ENCODE data around the gene ACP3. TPM values are rescaled to one million over a fixed set of nuclear protein-coding genes. Genes with fewer than 3 reads are reported as not detected.

Gene ACP3
- total RNA-seq, 1 experiment from 2014 or later, result 5.8 TPM

DNA sequence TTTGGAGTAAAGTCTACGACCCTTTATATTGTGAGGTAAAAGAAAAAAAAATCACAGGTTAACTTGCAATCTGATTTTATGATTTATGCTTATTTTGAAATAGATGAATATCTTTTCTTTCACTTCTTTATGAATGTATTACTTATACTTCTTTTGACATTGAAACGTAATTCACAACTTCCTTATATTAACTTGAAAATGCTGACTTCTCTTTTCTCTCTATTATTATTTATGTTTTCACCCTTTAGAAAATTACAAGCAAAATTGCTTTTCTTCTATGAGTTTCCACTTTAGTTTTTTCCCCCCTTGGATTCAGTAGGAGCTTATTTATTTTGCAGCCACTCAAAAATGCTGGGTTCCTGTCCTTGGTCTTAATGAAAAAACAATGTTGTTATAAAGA, 25.4 kb downstream of the ACP3 start:
- intact Hi-C loops (cut with micrococcal nuclease; ENCODE audit: unreplicated experiment), result loop anchor here (1.0 to 10.0 kb wide), 6 partner anchors 22 to 308 kb away; partner anchors contain the start of gene CPNE4
- BruUV-seq (replicated peaks), result no TSS peak

GRCh38 chr3:132343018-132343612, 25.9 kb downstream of the ACP3 start:
- no peaks in the 10 kb centered on the region for H3K27me3 Mint-ChIP-seq (ENCODE audit: unreplicated experiment)
- H3K27ac Mint-ChIP-seq (ENCODE audit: unreplicated experiment), result peak overlapping the region; percentile 35
- intact Hi-C loops (cut with micrococcal nuclease; ENCODE audit: unreplicated experiment), result loop anchor here (1.0 to 10.0 kb wide), 5 partner anchors 41 to 308 kb away; partner anchors contain the start of gene CPNE4
- H3K9me3 Mint-ChIP-seq (ENCODE audit: low read depth, unreplicated experiment), result no peaks in the 10 kb centered on the region
- CTCF ChIA-PET, result interaction anchor here (0.7 to 4.2 kb wide), 18 partner anchors 10 to 305 kb away, joined by 3 to 163 read pairs (median 7); partner anchors contain the start of genes ACP3 and DNAJC13
- peaks cover 48% of the 10 kb centered on the region for H3K4me1 Mint-ChIP-seq (ENCODE audit: low read depth, unreplicated experiment)
- TF ChIP-seq CTCF (IDR thresholded peaks at IDR 0.05; ENCODE audit: unreplicated experiment), result peak; percentile 92
- peaks cover 5% of the 10 kb centered on the region for H3K36me3 Mint-ChIP-seq (ENCODE audit: insufficient read depth, unreplicated experiment)
- no TSS peak for BruUV-seq (replicated peaks)
- DNase-seq, result peak; percentile 72
- H3K4me3 Mint-ChIP-seq (ENCODE audit: low read depth, unreplicated experiment), result no peak overlapping the region

More for the DNA sequence above, 25.4 kb downstream of the ACP3 start:
- Mint-ChIP-seq H3K36me3 (ENCODE audit: insufficient read depth, unreplicated experiment) (peaks cover 5% of the 10 kb centered on the region), H3K9me3 (ENCODE audit: low read depth, unreplicated experiment) (no peaks in the 10 kb centered on the region), H3K27me3 (ENCODE audit: unreplicated experiment) (no peaks in the 10 kb centered on the region), H3K4me3 (ENCODE audit: low read depth, unreplicated experiment) (no peak overlapping the region), H3K4me1 (ENCODE audit: low read depth, unreplicated experiment) (peaks cover 48% of the 10 kb centered on the region), H3K27ac (ENCODE audit: unreplicated experiment) (no peak overlapping the region)
- CTCF ChIA-PET, result interaction anchor here (0.7 to 4.2 kb wide), 17 partner anchors 21 to 304 kb away, joined by 3 to 163 read pairs (median 7); partner anchors contain the start of genes ACP3 and DNAJC13
- no peak for DNase-seq
- TF ChIP-seq CTCF (IDR thresholded peaks at IDR 0.05; ENCODE audit: unreplicated experiment), result no peak

GRCh38 chr3:132344666-132345280, 27.6 kb downstream of the ACP3 start:
- no peak for TF ChIP-seq CTCF (IDR thresholded peaks at IDR 0.05; ENCODE audit: unreplicated experiment)
- DNase-seq, result peak; percentile 42
- CTCF ChIA-PET, result interaction anchor here (0.7 to 4.2 kb wide), 9 partner anchors 17 to 105 kb away, joined by 3 to 163 read pairs (median 5); partner anchors contain the start of gene ACP3
- H3K9me3 Mint-ChIP-seq (ENCODE audit: low read depth, unreplicated experiment), result no peaks in the 10 kb centered on the region
- BruUV-seq (replicated peaks), result no TSS peak
- H3K36me3 Mint-ChIP-seq (ENCODE audit: insufficient read depth, unreplicated experiment), result peaks cover 5% of the 10 kb centered on the region
- H3K27ac Mint-ChIP-seq (ENCODE audit: unreplicated experiment), result peak overlapping the region; percentile 12
- intact Hi-C loops (cut with micrococcal nuclease; ENCODE audit: unreplicated experiment), result loop anchor here (1.0 to 10.0 kb wide), 3 partner anchors 27 to 310 kb away; partner anchors contain the start of genes ACP3 and CPNE4
- peaks cover 48% of the 10 kb centered on the region for H3K4me1 Mint-ChIP-seq (ENCODE audit: low read depth, unreplicated experiment)
- no peak overlapping the region for H3K4me3 Mint-ChIP-seq (ENCODE audit: low read depth, unreplicated experiment)
- H3K27me3 Mint-ChIP-seq (ENCODE audit: unreplicated experiment), result no peaks in the 10 kb centered on the region

DNA sequence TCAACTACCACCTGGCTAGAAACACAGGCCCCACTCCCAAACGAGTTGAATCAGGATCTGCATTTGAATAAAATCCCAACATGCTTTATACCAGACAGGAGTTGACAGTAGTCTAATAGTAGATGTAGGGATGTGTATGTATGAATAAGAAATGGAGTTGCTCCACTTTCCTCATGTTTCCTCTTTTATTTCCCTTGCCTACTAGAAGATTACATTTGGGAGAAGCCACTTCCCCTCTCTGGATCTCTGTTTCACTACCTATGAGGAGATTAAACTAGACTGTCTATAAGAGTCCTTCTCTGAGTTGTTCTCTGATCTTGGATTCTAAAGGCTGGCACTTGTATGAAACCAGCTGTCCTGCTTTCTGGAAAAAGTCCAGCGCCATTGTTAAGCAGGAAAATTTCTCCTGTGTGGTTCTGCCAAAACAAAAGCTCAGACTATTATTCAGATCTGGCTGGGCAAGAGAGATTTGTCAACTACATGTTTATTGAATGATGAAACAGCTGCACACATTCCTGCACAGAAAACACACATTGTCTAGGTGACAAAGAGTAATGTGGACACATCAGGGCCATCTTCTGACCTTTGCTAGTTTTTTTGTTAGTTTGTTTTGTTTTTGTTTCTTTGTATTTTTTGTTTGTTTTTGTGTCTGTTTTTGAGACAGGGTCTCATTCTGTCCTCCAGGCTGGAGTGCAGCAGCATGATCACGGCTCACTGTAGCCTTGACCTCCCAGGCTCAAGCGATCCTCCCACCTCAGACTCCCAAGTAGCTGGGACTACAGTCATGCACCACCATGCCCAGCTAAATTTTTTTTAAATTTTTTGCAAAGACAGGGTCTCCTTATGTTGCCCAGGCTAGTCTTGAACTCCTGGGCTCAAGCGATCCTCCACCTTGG, 29.9 kb downstream of the ACP3 start:
- intact Hi-C loops (cut with micrococcal nuclease; ENCODE audit: unreplicated experiment), result loop anchor here (10.0 kb wide), 1 partner anchor 312 kb away; the partner anchor contains the start of gene CPNE4
- Mint-ChIP-seq H3K36me3 (ENCODE audit: insufficient read depth, unreplicated experiment) (peaks cover 5% of the 10 kb centered on the region), H3K9me3 (ENCODE audit: low read depth, unreplicated experiment) (no peaks in the 10 kb centered on the region), H3K27ac (ENCODE audit: unreplicated experiment) (peak overlapping the region; percentile 15), H3K4me3 (ENCODE audit: low read depth, unreplicated experiment) (no peak overlapping the region), H3K27me3 (ENCODE audit: unreplicated experiment) (no peaks in the 10 kb centered on the region), H3K4me1 (ENCODE audit: low read depth, unreplicated experiment) (peaks cover 45% of the 10 kb centered on the region)
- CTCF ChIA-PET, result interaction anchor here (0.7 kb wide), 1 partner anchor 62 kb away, joined by 3 read pairs; no protein-coding TSS in a partner anchor
- no TSS peak for BruUV-seq (replicated peaks)
- no peak for TF ChIP-seq CTCF (IDR thresholded peaks at IDR 0.05; ENCODE audit: unreplicated experiment)
- DNase-seq, result no peak

Measured in Calu3 (cell line).